ENCODE results near the gene ARMC8.
A peak's percentile ranks its signal among the peaks of the same experiment; 100 is the strongest.

The ARMC8 gene

GRCh38 chr3:138173769-138174420 is 13.2 kb upstream of the ARMC8 start:
- H3K36me3 ChIP-seq (ENCODE audit: insufficient read depth, low read length): peaks cover 40% of the 10 kb centered on the region
- DNase-seq (no peak), ATAC-seq (ENCODE audit: insufficient read depth, low read depth) (no peak)
- peak overlapping the region; percentile 87 for H2AFZ ChIP-seq (ENCODE audit: low read depth, low read length)
- H3K27me3 ChIP-seq (ENCODE audit: insufficient read depth, low read length, poor library complexity): no peaks in the 10 kb centered on the region
- H3K4me1 ChIP-seq (ENCODE audit: insufficient read depth, low read length): peaks cover 36% of the 10 kb centered on the region
- peak overlapping the region; percentile 82 for H3K27ac ChIP-seq (ENCODE audit: low read length)
- peak overlapping the region; percentile 91 for H3K4me2 ChIP-seq (ENCODE audit: insufficient read depth, low read length)
- no peak for TF ChIP-seq CTCF (IDR thresholded peaks at IDR 0.05; ENCODE audit: borderline replicate concordance, extremely low read depth, low read length, poor library complexity, severe bottlenecking)
- TF ChIP-seq EZH2 (IDR thresholded peaks at IDR 0.05; ENCODE audit: borderline replicate concordance, low read depth, low read length, severe bottlenecking): no peak
- H3K9me3 ChIP-seq (ENCODE audit: insufficient read depth, low read length, severe bottlenecking): no peaks in the 10 kb centered on the region
- peak overlapping the region; percentile 53 to 93; a peak in 3 of 4 replicates for H3K4me3 ChIP-seq (ENCODE audit: low read depth in 1 of 2, low read length in 2 of 2)
- H3K9ac ChIP-seq (ENCODE audit: low read depth, low read length): peak overlapping the region; percentile 69
- peaks cover 3% of the 10 kb centered on the region; the same call in 1 of the 2 replicates for H4K20me1 ChIP-seq (ENCODE audit: insufficient read depth, low read length)
- H3K79me2 ChIP-seq (ENCODE audit: insufficient read depth, low read length): peaks cover 46% of the 10 kb centered on the region

GRCh38 chr3:138174421-138175131 is 12.5 kb upstream of the ARMC8 start, which contains the start of gene DBR1:
Gene DBR1, minus strand, starts transcription at chr3:138174921. Its CDS starts 126 bp downstream, at chr3:138174795.
- Histone ChIP-seq H3K4me3 (ENCODE audit: low read depth in 1 of 2, low read length in 2 of 2) (peak within 1 kb of the TSS; percentile 53 to 93; a peak in 3 of 4 replicates), H3K36me3 (ENCODE audit: insufficient read depth, low read length) (peaks cover 35% of the 10 kb centered on the region), H3K27ac (ENCODE audit: low read length) (peak within 1 kb of the TSS; percentile 82), H3K79me2 (ENCODE audit: insufficient read depth, low read length) (peaks cover 46% of the 10 kb centered on the region), H3K27me3 (ENCODE audit: insufficient read depth, low read length, poor library complexity) (no peaks in the 10 kb centered on the region), H2AFZ (ENCODE audit: low read depth, low read length) (peak within 1 kb of the TSS; percentile 87), H3K9me3 (ENCODE audit: insufficient read depth, low read length, severe bottlenecking) (no peaks in the 10 kb centered on the region), H4K20me1 (ENCODE audit: insufficient read depth, low read length) (peaks cover 3% of the 10 kb centered on the region; the same call in 1 of the 2 replicates), H3K9ac (ENCODE audit: low read depth, low read length) (peak within 1 kb of the TSS; percentile 69), H3K4me2 (ENCODE audit: insufficient read depth, low read length) (peak within 1 kb of the TSS; percentile 91), H3K4me1 (ENCODE audit: insufficient read depth, low read length) (peaks cover 36% of the 10 kb centered on the region)
- peak; percentile 82 for DNase-seq
- peak; percentile 93 for ATAC-seq (ENCODE audit: insufficient read depth, low read depth)
- no peak for TF ChIP-seq EZH2 (IDR thresholded peaks at IDR 0.05; ENCODE audit: borderline replicate concordance, low read depth, low read length, severe bottlenecking)
- no peak for TF ChIP-seq CTCF (IDR thresholded peaks at IDR 0.05; ENCODE audit: borderline replicate concordance, extremely low read depth, low read length, poor library complexity, severe bottlenecking)

GRCh38 chr3:138180375-138181029 is 6.6 kb upstream of the ARMC8 start:
- ATAC-seq (ENCODE audit: insufficient read depth, low read depth): peak; percentile 84
- H2AFZ ChIP-seq (ENCODE audit: low read depth, low read length): no peak overlapping the region

More at GRCh38 chr3:138180375-138181029, 6.6 kb upstream of the ARMC8 start:
- Histone ChIP-seq H3K4me1 (ENCODE audit: insufficient read depth, low read length) (peaks cover under 1% of the 10 kb centered on the region; the same call in 1 of the 2 replicates), H3K27ac (ENCODE audit: low read length) (no peak overlapping the region), H3K9ac (ENCODE audit: low read depth, low read length) (no peak overlapping the region), H3K79me2 (ENCODE audit: insufficient read depth, low read length) (no peaks in the 10 kb centered on the region), H3K36me3 (ENCODE audit: insufficient read depth, low read length) (no peaks in the 10 kb centered on the region), H3K9me3 (ENCODE audit: insufficient read depth, low read length, severe bottlenecking) (no peaks in the 10 kb centered on the region), H4K20me1 (ENCODE audit: insufficient read depth, low read length) (no peaks in the 10 kb centered on the region), H3K4me3 (ENCODE audit: low read depth in 1 of 2, low read length in 2 of 2) (no peak overlapping the region), H3K27me3 (ENCODE audit: insufficient read depth, low read length, poor library complexity) (no peaks in the 10 kb centered on the region), H3K4me2 (ENCODE audit: insufficient read depth, low read length) (no peak overlapping the region)
- peak; percentile 58 for TF ChIP-seq CTCF (IDR thresholded peaks at IDR 0.05; ENCODE audit: borderline replicate concordance, extremely low read depth, low read length, poor library complexity, severe bottlenecking)
- TF ChIP-seq EZH2 (IDR thresholded peaks at IDR 0.05; ENCODE audit: borderline replicate concordance, low read depth, low read length, severe bottlenecking): no peak
- DNase-seq: peak; percentile 31
